H1 (cell line): ENCODE data around the gene BCAS1. TPM values are rescaled to one million over a fixed set of nuclear protein-coding genes. Genes with fewer than 3 reads are reported as not detected.

Experiments used
- CTCF ChIA-PET: fragments of 300-600 bp; sonication (Branson Sonifier 250); formaldehyde crosslinking; loops from one replicate; lab custom pipeline; 2021; ENCODE audit not compliant: partially characterized antibody; lab: Charles Lee
- POLR2A ChIA-PET: fragments of 300-600 bp; sonication (Branson Sonifier 250); formaldehyde crosslinking; loops from one replicate; lab custom pipeline; 2021; ENCODE audit warnings: inconsistent platforms; ENCODE audit not compliant: partially characterized antibody; lab: Charles Lee
- DNase-seq, 2 experiments: peaks; one replicate each; pipeline versions ENCODE4 v3.0.0 to v3.0.0-alpha.2; 2010 to 2022; ENCODE audit warnings: low spot score in 2 of 2, low read depth in 1 of 2, mixed read lengths in 1 of 2
- FAIRE-seq: peaks from 2 replicates; lab custom pipeline; 2011; peaks lifted over from hg19 to GRCh38; lab: Jason Lieb, UNC
- H2AFZ ChIP-seq: 2 replicates; pipeline ENCODE4 v1.8.1; 2012; ENCODE audit warnings: low read length, inconsistent platforms
- H2AK5ac ChIP-seq: 2 replicates; pipeline ENCODE4 v1.6.1; 2013; ENCODE audit warnings: low read depth, low read length
- H2BK120ac ChIP-seq: replicated peaks from 2 replicates; pipeline ENCODE3; 2013; ENCODE audit warnings: low read depth, low read length, inconsistent platforms
- H2BK12ac ChIP-seq: 2 replicates; pipeline ENCODE4 v1.6.1; 2013; ENCODE audit warnings: low read depth, low read length
- H2BK15ac ChIP-seq: 2 replicates; pipeline ENCODE4 v1.6.1; 2013; ENCODE audit warnings: low read length
- H2BK20ac ChIP-seq: 2 replicates; pipeline ENCODE4 v1.6.1; 2013; ENCODE audit warnings: low read length
- H2BK5ac ChIP-seq: 2 replicates; pipeline ENCODE4 v1.6.1; 2013; ENCODE audit warnings: low read depth, low read length
- H3K14ac ChIP-seq: 2 replicates; pipeline ENCODE4 v1.6.1; 2013; ENCODE audit warnings: inconsistent platforms; ENCODE audit not compliant: insufficient read length
- H3K18ac ChIP-seq: 2 replicates; pipeline ENCODE4 v1.6.1; 2013; ENCODE audit warnings: low read length; ENCODE audit errors: extremely low read depth
- H3K23ac ChIP-seq: 2 replicates; pipeline ENCODE4 v1.6.1; 2013; ENCODE audit warnings: inconsistent platforms; ENCODE audit not compliant: insufficient read length
- H3K23me2 ChIP-seq: 2 replicates; pipeline ENCODE4 v1.6.1; 2013; ENCODE audit warnings: low read depth, low read length
- H3K27ac ChIP-seq: 2 replicates; pipeline ENCODE4 v1.6.1; 2011; ENCODE audit warnings: low read depth, low read length, inconsistent platforms
- H3K27me3 ChIP-seq, 4 experiments: replicated peaks in 1 of 4; 1 replicate in 1 of 4; 2 replicates in 3 of 4; pipeline versions ENCODE4 v1.6.1 to v1.8.1; 2011 to 2013; ENCODE audit warnings: low read length in 3 of 4, mild to moderate bottlenecking in 3 of 4, inconsistent platforms in 2 of 4, mixed read lengths in 2 of 4, moderate library complexity in 1 of 4; ENCODE audit not compliant: control insufficient read depth in 3 of 4, insufficient read depth in 3 of 4; ENCODE audit errors: extremely low read depth in 1 of 4
- H3K36me3 ChIP-seq, 4 experiments: 2 replicates each; pipeline versions ENCODE4 v1.6.1 to v1.8.1; 2011 to 2013; ENCODE audit warnings: mild to moderate bottlenecking in 4 of 4, low read length in 3 of 4, moderate library complexity in 2 of 4, control low read depth in 1 of 4, inconsistent platforms in 1 of 4; ENCODE audit not compliant: insufficient read depth in 4 of 4, control insufficient read depth in 2 of 4
- H3K4ac ChIP-seq: replicated peaks from 2 replicates; pipeline ENCODE3; 2013; ENCODE audit warnings: low read length, low read depth, mixed read lengths, inconsistent platforms; ENCODE audit not compliant: insufficient read length
- H3K4me1 ChIP-seq, 4 experiments: replicated peaks in 1 of 4; 1 replicate in 1 of 4; 2 replicates in 3 of 4; pipeline versions ENCODE4 v1.6.1 to v1.8.1; 2011 to 2013; ENCODE audit warnings: low read length in 3 of 4, inconsistent platforms in 2 of 4, mixed read lengths in 1 of 4; ENCODE audit not compliant: insufficient read depth in 4 of 4, control insufficient read depth in 3 of 4
- H3K4me2 ChIP-seq, 2 experiments: 2 replicates each; pipeline versions ENCODE4 v1.6.1 to v1.8.1; 2011 to 2013; ENCODE audit warnings: low read depth in 2 of 2, low read length in 2 of 2, control low read depth in 1 of 2, inconsistent platforms in 1 of 2, mild to moderate bottlenecking in 1 of 2; ENCODE audit not compliant: insufficient read depth in 1 of 2
- H3K4me3 ChIP-seq, 4 experiments: fragments of 200-600, 300-600 bp in 1 of 4; sonication (generic), shearing (Covaris generic), sonication (Bioruptor Twin) in 1 of 4; 2 replicates each; pipeline versions ENCODE4 v1.5.1 to v1.8.1; 2011 to 2016; ENCODE audit warnings: low read length in 4 of 4, low read depth in 3 of 4, control low read depth in 2 of 4, inconsistent platforms in 2 of 4, mild to moderate bottlenecking in 2 of 4, mixed read lengths in 1 of 4, moderate library complexity in 1 of 4; ENCODE audit not compliant: insufficient read depth in 2 of 4; ENCODE audit errors: extremely low read depth in 1 of 4
- H3K56ac ChIP-seq: replicated peaks from 2 replicates; pipeline ENCODE3; 2013; ENCODE audit warnings: low read depth, mild to moderate bottlenecking, mixed read lengths, low read length, inconsistent platforms; ENCODE audit not compliant: insufficient read length
- H3K79me1 ChIP-seq: 2 replicates; pipeline ENCODE4 v1.6.1; 2013; ENCODE audit warnings: low read depth, low read length, control low read depth
- H3K79me2 ChIP-seq, 2 experiments: 2 replicates each; pipeline versions ENCODE4 v1.6.1 to v1.8.1; 2012 to 2013; ENCODE audit warnings: low read length in 2 of 2, mild to moderate bottlenecking in 2 of 2, inconsistent platforms in 1 of 2; ENCODE audit not compliant: insufficient read depth in 2 of 2, control insufficient read depth in 1 of 2
- H3K9ac ChIP-seq, 4 experiments: replicated peaks in 1 of 4; 1 replicate in 1 of 4; 2 replicates in 3 of 4; pipeline versions ENCODE4 v1.6.1 to v1.8.1; 2011 to 2013; ENCODE audit warnings: low read depth in 3 of 4, low read length in 3 of 4, control low read depth in 2 of 4, mild to moderate bottlenecking in 2 of 4, moderate library complexity in 2 of 4, inconsistent platforms in 1 of 4; ENCODE audit errors: extremely low read depth in 1 of 4
- H3K9me3 ChIP-seq, 2 experiments: 2 replicates each; pipeline versions ENCODE4 v1.6.1 to v1.8.1; 2012 to 2013; ENCODE audit warnings: mild to moderate bottlenecking in 2 of 2, moderate library complexity in 2 of 2, control low read depth in 1 of 2, inconsistent platforms in 1 of 2, low read depth in 1 of 2, low read length in 1 of 2, mixed read lengths in 1 of 2; ENCODE audit not compliant: insufficient read depth in 2 of 2
- H4K20me1 ChIP-seq, 2 experiments: replicated peaks in 1 of 2; 2 replicates each; pipeline versions ENCODE3 to v1.8.1; 2011 to 2013; ENCODE audit warnings: inconsistent platforms in 2 of 2, low read length in 2 of 2, mild to moderate bottlenecking in 1 of 2; ENCODE audit not compliant: insufficient read depth in 2 of 2, control insufficient read depth in 1 of 2
- H4K5ac ChIP-seq: 2 replicates; pipeline ENCODE4 v1.6.1; 2013; ENCODE audit warnings: low read length, low read depth, mixed read lengths, inconsistent platforms; ENCODE audit not compliant: insufficient read length
- H4K8ac ChIP-seq: 2 replicates; pipeline ENCODE4 v1.8.0; 2013; ENCODE audit warnings: mild to moderate bottlenecking, moderate library complexity, low read length, inconsistent platforms; ENCODE audit not compliant: insufficient read depth; ENCODE audit errors: extremely low read depth
- H4K91ac ChIP-seq: replicated peaks from 2 replicates; pipeline ENCODE3; 2013; ENCODE audit warnings: low read length, mixed read lengths, inconsistent platforms; ENCODE audit not compliant: insufficient read length
- CEBPB ChIP-seq: IDR thresholded peaks from 2 replicates; pipeline ENCODE4 v1.6.1; 2012; ENCODE audit warnings: low read depth, low read length
- CHD2 ChIP-seq: IDR thresholded peaks from 2 replicates; pipeline ENCODE4 v1.6.1; 2012; ENCODE audit warnings: low read length, improper control_type of control experiment
- CREB1 ChIP-seq: IDR thresholded peaks from 2 replicates; pipeline ENCODE4 v1.6.1; 2012; ENCODE audit warnings: inconsistent platforms
- EZH2 ChIP-seq: fragments of 200-600 bp; sonication (generic); IDR thresholded peaks from 2 replicates; pipeline ENCODE4 v1.7.1; 2012; ENCODE audit warnings: low read depth, mild to moderate bottlenecking, moderate library complexity, low read length, inconsistent platforms; ENCODE audit not compliant: severe bottlenecking
- FOSL1 ChIP-seq: IDR thresholded peaks from 2 replicates; pipeline ENCODE4 v1.6.1; 2011; ENCODE audit warnings: mild to moderate bottlenecking, low read depth, low read length, moderate library complexity; ENCODE audit not compliant: insufficient read depth
- JUN ChIP-seq: IDR thresholded peaks from 2 replicates; pipeline ENCODE4 v1.6.1; 2011; ENCODE audit warnings: low read depth, mild to moderate bottlenecking, improper control_type of control experiment, low read length
- KDM1A ChIP-seq: fragments of 200-600, 300-600 bp; sonication (generic); IDR thresholded peaks from 2 replicates; pipeline ENCODE4 v1.7.1; 2016; ENCODE audit warnings: mild to moderate bottlenecking, low read length, borderline replicate concordance
- PHF8 ChIP-seq: fragments of 200-600 bp; sonication (generic); conservative IDR thresholded peaks from 2 replicates; pipeline ENCODE4 v1.7.1; 2012; ENCODE audit warnings: low read depth, mild to moderate bottlenecking, inconsistent platforms, low read length, moderate library complexity
- SP4 ChIP-seq: IDR thresholded peaks from 2 replicates; pipeline ENCODE4 v1.6.1; 2012; ENCODE audit warnings: low read length, inconsistent platforms
- SRF ChIP-seq: IDR thresholded peaks from 2 replicates; pipeline ENCODE4 v1.6.1; 2011; ENCODE audit warnings: mild to moderate bottlenecking, low read depth, low read length, moderate library complexity
- TEAD4 ChIP-seq: IDR thresholded peaks from 2 replicates; pipeline ENCODE4 v1.6.1; 2012; ENCODE audit warnings: low read depth, low read length, inconsistent platforms, mixed read lengths
- WGBS, 2 experiments: shearing (Covaris generic) in 1 of 2; methylation state at CpG; one replicate each; pipeline versions ENCODE4 v1.1.6 to v1.1.7; 2013 to 2015; ENCODE audit warnings: low lambda C conversion rate in 2 of 2, mixed read lengths in 2 of 2, inconsistent platforms in 1 of 2, low coverage in 1 of 2, missing lambda C conversion rate in 1 of 2; ENCODE audit not compliant: insufficient replicate concordance in 2 of 2, insufficient coverage in 1 of 2, insufficient read length in 1 of 2; ENCODE audit errors: extremely low coverage in 1 of 2, missing lambda C conversion rate in 1 of 2; 5-methylcytosine and 5-hydroxymethylcytosine counted together
- polyA plus RNA-seq, 7 experiments: library from polyadenylated mRNA; depleted of rRNA in 3 of 7; stranded (reverse) in 5 of 7; unstranded in 2 of 7; fragments of >200 nt in 5 of 7; fragments of 200-250 nt in 2 of 7; gene quantifications; 1 replicate in 5 of 7; 2 replicates in 1 of 7; 4 replicates in 1 of 7; pipeline versions ENCODE4 v1.2.1 to v1.2.3, GENCODE V29; 2011 to 2013; ENCODE audit warnings: missing spikeins in 2 of 7, mixed read lengths in 2 of 7
- total RNA-seq: library from RNA; stranded (reverse); fragmentation: NEBNext Ultra II Directional; extraction: Animal tissue kit (Norgen Biotek cat#: 25700); gene quantifications from 2 replicates; pipeline ENCODE4 v1.2.1, GENCODE V29; 2021
- TF ChIP-seq, protein P1 (sequence below), 3 experiments: IDR thresholded peaks; 1 replicate in 2 of 3; 2 replicates in 1 of 3; pipeline versions ENCODE4 v1.5.1 to v1.6.1; 2011; ENCODE audit warnings: low read length in 3 of 3, mild to moderate bottlenecking in 3 of 3, inconsistent platforms in 2 of 3, low read depth in 1 of 3, moderate library complexity in 1 of 3; ENCODE audit not compliant: insufficient read depth in 1 of 3; ENCODE audit errors: control extremely low read depth in 1 of 3

The BCAS1 gene
- total and polyA plus RNA-seq, 2 of the 8 experiments (the other 6 are each of a cell fraction or from before 2014, with no cell fraction given): 0.06 to 0.19 TPM

DNA sequence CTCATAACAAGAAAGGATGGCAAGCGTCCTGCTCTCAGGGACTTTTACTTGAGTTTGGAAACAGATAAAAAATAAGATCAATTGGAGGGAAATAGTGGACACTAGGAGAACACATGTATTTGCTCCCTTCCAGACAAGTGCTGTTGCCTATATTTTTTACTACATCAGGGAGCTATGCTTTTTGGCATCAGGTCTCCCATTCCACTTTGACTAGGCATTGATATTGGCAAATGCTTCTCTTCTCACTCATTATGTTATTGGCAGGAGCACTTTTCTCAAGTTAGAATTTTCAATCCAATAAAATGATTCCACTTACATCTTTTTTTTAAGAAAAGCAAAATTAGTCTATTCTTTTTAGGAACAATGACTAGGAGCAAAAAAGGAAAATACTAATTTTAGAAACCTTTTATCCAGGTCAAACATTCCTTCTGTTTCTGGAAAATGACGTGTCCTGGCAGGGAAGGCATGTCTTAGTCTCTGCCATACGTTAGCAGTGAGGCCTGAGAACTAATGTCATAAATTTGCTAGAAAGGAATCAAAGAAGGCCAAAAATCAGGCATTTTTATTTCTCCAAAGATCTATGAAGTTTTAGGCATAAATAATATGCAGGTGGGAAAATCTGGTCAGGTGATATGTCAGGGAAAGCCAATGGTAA is 21.4 kb downstream of the BCAS1 start:
- H3K79me1 ChIP-seq: no peaks in the 10 kb centered on the region
- no peak overlapping the region for H2BK20ac ChIP-seq
- no peaks in the 10 kb centered on the region for H4K20me1 ChIP-seq
- no peak overlapping the region for H2BK120ac ChIP-seq
- H2BK5ac ChIP-seq: no peak overlapping the region
- POLR2A ChIA-PET: no interaction called here
- H2BK12ac ChIP-seq: no peak overlapping the region
- CTCF ChIA-PET: interaction anchor here (0.6 to 1.8 kb wide), 3 partner anchors 11 to 1359 kb away, joined by 3 to 4 read pairs (median 4); no protein-coding TSS in a partner anchor
- no peak overlapping the region for H3K4me3 ChIP-seq
- no peak overlapping the region for H3K27ac ChIP-seq
- FAIRE-seq: no peak
- H3K56ac ChIP-seq: no peak overlapping the region
- H3K4me1 ChIP-seq: no peaks in the 10 kb centered on the region
- H2AFZ ChIP-seq: no peak overlapping the region
- H3K9me3 ChIP-seq: no peaks in the 10 kb centered on the region
- H4K5ac ChIP-seq: no peak overlapping the region
- H4K91ac ChIP-seq: no peak overlapping the region
- H3K14ac ChIP-seq: no peak overlapping the region
- no peaks in the 10 kb centered on the region for H3K36me3 ChIP-seq
- no peak overlapping the region for H3K4me2 ChIP-seq
- WGBS, 2 experiments: 85% methylated on average over 3 of the region's 3 CpGs; no CpG with 5 or more reads in 1 of the 2 experiments
- H3K9ac ChIP-seq: no peak overlapping the region
- no peaks in the 10 kb centered on the region for H3K27me3 ChIP-seq
- no peak overlapping the region for H3K18ac ChIP-seq
- no peak for DNase-seq
- no peaks in the 10 kb centered on the region for H3K79me2 ChIP-seq
- no peak overlapping the region for H2AK5ac ChIP-seq
- H3K4ac ChIP-seq: no peak overlapping the region
- no peak overlapping the region for H2BK15ac ChIP-seq
- H4K8ac ChIP-seq: no peak overlapping the region
- no peaks in the 10 kb centered on the region for H3K23me2 ChIP-seq
- H3K23ac ChIP-seq: no peak overlapping the region
- TF ChIP-seq FOSL1: no peak
- no peak for TF ChIP-seq SP4
- no peak for TF ChIP-seq CEBPB
- TF ChIP-seq TEAD4: no peak
- no peak for TF ChIP-seq CHD2
- TF ChIP-seq SRF: no peak
- TF ChIP-seq, protein P1, sequence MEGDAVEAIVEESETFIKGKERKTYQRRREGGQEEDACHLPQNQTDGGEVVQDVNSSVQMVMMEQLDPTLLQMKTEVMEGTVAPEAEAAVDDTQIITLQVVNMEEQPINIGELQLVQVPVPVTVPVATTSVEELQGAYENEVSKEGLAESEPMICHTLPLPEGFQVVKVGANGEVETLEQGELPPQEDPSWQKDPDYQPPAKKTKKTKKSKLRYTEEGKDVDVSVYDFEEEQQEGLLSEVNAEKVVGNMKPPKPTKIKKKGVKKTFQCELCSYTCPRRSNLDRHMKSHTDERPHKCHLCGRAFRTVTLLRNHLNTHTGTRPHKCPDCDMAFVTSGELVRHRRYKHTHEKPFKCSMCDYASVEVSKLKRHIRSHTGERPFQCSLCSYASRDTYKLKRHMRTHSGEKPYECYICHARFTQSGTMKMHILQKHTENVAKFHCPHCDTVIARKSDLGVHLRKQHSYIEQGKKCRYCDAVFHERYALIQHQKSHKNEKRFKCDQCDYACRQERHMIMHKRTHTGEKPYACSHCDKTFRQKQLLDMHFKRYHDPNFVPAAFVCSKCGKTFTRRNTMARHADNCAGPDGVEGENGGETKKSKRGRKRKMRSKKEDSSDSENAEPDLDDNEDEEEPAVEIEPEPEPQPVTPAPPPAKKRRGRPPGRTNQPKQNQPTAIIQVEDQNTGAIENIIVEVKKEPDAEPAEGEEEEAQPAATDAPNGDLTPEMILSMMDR (IDR thresholded peaks at IDR 0.05; ENCODE audit: control extremely low read depth in 1 of 3, insufficient read depth in 1 of 3, low read depth in 1 of 3, low read length in 3 of 3): no peak
- TF ChIP-seq EZH2: no peak
- TF ChIP-seq PHF8: no peak
- TF ChIP-seq CREB1: no peak
- no peak for TF ChIP-seq JUN
- no peak for TF ChIP-seq KDM1A
